Measurements from ENCODE around the gene SHISA5. TPM values are rescaled to one million over a fixed set of nuclear protein-coding genes. Genes with fewer than 3 reads are reported as not detected.
"Not testable (repeated sequence)": the region's sequence is repeated elsewhere in the genome, so short reads cannot be mapped to it uniquely, and the experiment has no call there.

Gene SHISA5
- total RNA-seq, 2 experiments from 2014 or later: 88.9 to 93.1 TPM

GRCh38 chr3:48474619-48475018 is 29.4 kb downstream of the SHISA5 start:
- Mint-ChIP-seq H3K27me3 (no peaks in the 10 kb centered on the region), H3K9me3 (no peaks in the 10 kb centered on the region), H3K27ac (peak overlapping the region; percentile 70), H3K4me1 (ENCODE audit: low read depth) (peaks cover 52% of the 10 kb centered on the region), H3K36me3 (peaks cover 5% of the 10 kb centered on the region), H3K4me3 (peak overlapping the region; percentile 13)
- CTCF ChIA-PET: interaction anchor here (4.5 to 5.9 kb wide), 2 partner anchors 38 to 83 kb away, joined by 26 to 40 read pairs; partner anchors contain the start of gene PFKFB4
- intact Hi-C loops (cut with micrococcal nuclease): no loop called here
- POLR2A ChIA-PET: no interaction called here
- no peak for DNase-seq

- H3K4me1 Mint-ChIP-seq (ENCODE audit: low read depth): peaks cover 53% of the 10 kb centered on the region
- H3K27me3 Mint-ChIP-seq; intact Hi-C loops (cut with micrococcal nuclease); DNase-seq; H3K27ac Mint-ChIP-seq; H3K4me3 Mint-ChIP-seq; H3K9me3 Mint-ChIP-seq; H3K36me3 Mint-ChIP-seq: not testable (repeated sequence)
- ChIA-PET POLR2A (interaction anchor here (0.9 to 2.4 kb wide), 3 partner anchors 34 to 161 kb away, joined by 3 to 14 read pairs (median 3); partner anchors contain the start of genes CCDC51, SLC26A6 and TMA7), CTCF (interaction anchor here (0.6 to 5.9 kb wide), 14 partner anchors 12 to 358 kb away, joined by 3 to 40 read pairs (median 5); partner anchors contain the start of genes CCDC51, PFKFB4, SLC26A6 and TMA7)
Observed at GRCh38 chr3:48474031-48474430, 29.9 kb downstream of the SHISA5 start.

GRCh38 chr3:48473617-48473952 is 30.4 kb downstream of the SHISA5 start:
- peaks cover 53% of the 10 kb centered on the region for H3K4me1 Mint-ChIP-seq (ENCODE audit: low read depth)
- H3K9me3 Mint-ChIP-seq: no peaks in the 10 kb centered on the region
- intact Hi-C loops (cut with micrococcal nuclease): loop anchor here (1.0 to 2.0 kb wide), 4 partner anchors 33 to 161 kb away; partner anchors contain the start of genes CCDC51, SLC26A6 and TMA7
- ChIA-PET CTCF (interaction anchor here (0.6 to 5.9 kb wide), 19 partner anchors 12 to 357 kb away, joined by 3 to 40 read pairs (median 4); partner anchors contain the start of genes CCDC51, PFKFB4, SLC26A6 and TMA7), POLR2A (interaction anchor here (0.7 to 2.4 kb wide), 10 partner anchors 9 to 549 kb away, joined by 3 to 14 read pairs (median 4); partner anchors contain the start of genes ATRIP, CCDC51, NDUFAF3 and SLC26A6)
- H3K27me3 Mint-ChIP-seq: no peaks in the 10 kb centered on the region
- H3K4me3 Mint-ChIP-seq: peak overlapping the region; percentile 79
- peak overlapping the region; percentile 98 for H3K27ac Mint-ChIP-seq
- H3K36me3 Mint-ChIP-seq: peaks cover 10% of the 10 kb centered on the region
- DNase-seq: no peak

- no peaks in the 10 kb centered on the region for H3K27me3 Mint-ChIP-seq
- peak; percentile 98 for DNase-seq
- H3K9me3 Mint-ChIP-seq: no peaks in the 10 kb centered on the region
- intact Hi-C loops (cut with micrococcal nuclease): loop anchor here (1.0 to 2.0 kb wide), 4 partner anchors 33 to 162 kb away; partner anchors contain the start of genes CCDC51, SLC26A6 and TMA7
- ChIA-PET CTCF (interaction anchor here (0.6 to 5.9 kb wide), 22 partner anchors 9 to 483 kb away, joined by 3 to 40 read pairs (median 3); partner anchors contain the start of genes CCDC51, PFKFB4, SLC26A6 and TMA7), POLR2A (interaction anchor here (0.7 to 2.4 kb wide), 17 partner anchors 9 to 549 kb away, joined by 3 to 14 read pairs (median 4); partner anchors contain the start of genes ATRIP, CCDC51, NDUFAF3 and PFKFB4)
- peak overlapping the region; percentile 79 for H3K4me3 Mint-ChIP-seq
- peaks cover 50% of the 10 kb centered on the region for H3K4me1 Mint-ChIP-seq (ENCODE audit: low read depth)
- H3K36me3 Mint-ChIP-seq: peaks cover 13% of the 10 kb centered on the region
- H3K27ac Mint-ChIP-seq: peak overlapping the region; percentile 98
Observed at GRCh38 chr3:48472923-48473616, 30.9 kb downstream of the SHISA5 start.

GRCh38 chr3:48472673-48472922 is 31.4 kb downstream of the SHISA5 start:
- intact Hi-C loops (cut with micrococcal nuclease): loop anchor here (2.0 kb wide), 1 partner anchor 162 kb away; the partner anchor contains the start of gene SLC26A6
- H3K9me3 Mint-ChIP-seq: no peaks in the 10 kb centered on the region
- no peak for DNase-seq
- H3K4me3 Mint-ChIP-seq: peak overlapping the region; percentile 79
- no peaks in the 10 kb centered on the region for H3K27me3 Mint-ChIP-seq
- peak overlapping the region; percentile 98 for H3K27ac Mint-ChIP-seq
- POLR2A ChIA-PET: interaction anchor here (0.6 to 2.4 kb wide), 14 partner anchors 8 to 550 kb away, joined by 3 to 14 read pairs (median 4); partner anchors contain the start of genes ATRIP, CCDC51, NDUFAF3 and PFKFB4
- H3K36me3 Mint-ChIP-seq: peaks cover 17% of the 10 kb centered on the region
- peaks cover 50% of the 10 kb centered on the region for H3K4me1 Mint-ChIP-seq (ENCODE audit: low read depth)
- CTCF ChIA-PET: interaction anchor here (0.6 to 5.9 kb wide), 20 partner anchors 10 to 483 kb away, joined by 3 to 40 read pairs (median 3); partner anchors contain the start of genes CCDC51, PFKFB4, SLC26A6 and TMA7

- DNase-seq: no peak
- H3K4me1 Mint-ChIP-seq (ENCODE audit: low read depth): peaks cover 61% of the 10 kb centered on the region
- intact Hi-C loops (cut with micrococcal nuclease): no loop called here
- H3K27ac Mint-ChIP-seq: peak overlapping the region; percentile 98
- ChIA-PET CTCF (interaction anchor here (1.3 to 5.9 kb wide), 3 partner anchors 34 to 165 kb away, joined by 5 to 40 read pairs (median 26); partner anchors contain the start of genes PFKFB4 and SLC26A6), POLR2A (interaction anchor here (0.6 kb wide), 1 partner anchor 12 kb away, joined by 5 read pairs; no protein-coding TSS in a partner anchor)
- H3K27me3 Mint-ChIP-seq: no peaks in the 10 kb centered on the region
- peak overlapping the region; percentile 7 for H3K4me3 Mint-ChIP-seq
- peaks cover 31% of the 10 kb centered on the region for H3K36me3 Mint-ChIP-seq
- no peaks in the 10 kb centered on the region for H3K9me3 Mint-ChIP-seq
Observed at GRCh38 chr3:48470286-48470685, 33.7 kb downstream of the SHISA5 start.

GRCh38 chr3:48469046-48469915 is 34.7 kb downstream of the SHISA5 start:
- Mint-ChIP-seq H3K9me3 (no peaks in the 10 kb centered on the region), H3K4me3 (no peak overlapping the region), H3K27me3 (no peaks in the 10 kb centered on the region), H3K27ac (peak overlapping the region; percentile 98), H3K36me3 (peaks cover 31% of the 10 kb centered on the region), H3K4me1 (ENCODE audit: low read depth) (peaks cover 53% of the 10 kb centered on the region)
- intact Hi-C loops (cut with micrococcal nuclease): no loop called here
- CTCF ChIA-PET: interaction anchor here (1.3 to 5.9 kb wide), 4 partner anchors 30 to 166 kb away, joined by 3 to 40 read pairs (median 4); partner anchors contain the start of genes CCDC51 and SLC26A6
- POLR2A ChIA-PET: interaction anchor here (1.1 to 3.9 kb wide), 2 partner anchors 23 to 29 kb away, joined by 4 to 15 read pairs; partner anchors contain the start of genes ATRIP, CCDC51 and TMA7
- no peak for DNase-seq

GRCh38 chr3:48468329-48468731 is 35.6 kb downstream of the SHISA5 start:
- H3K36me3 Mint-ChIP-seq: peaks cover 31% of the 10 kb centered on the region
- no peaks in the 10 kb centered on the region for H3K27me3 Mint-ChIP-seq
- intact Hi-C loops (cut with micrococcal nuclease): no loop called here
- peaks cover 48% of the 10 kb centered on the region for H3K4me1 Mint-ChIP-seq (ENCODE audit: low read depth)
- peak overlapping the region; percentile 98 for H3K27ac Mint-ChIP-seq
- no peaks in the 10 kb centered on the region for H3K9me3 Mint-ChIP-seq
- H3K4me3 Mint-ChIP-seq: peak overlapping the region; percentile 97
- ChIA-PET CTCF (interaction anchor here (1.3 to 1.5 kb wide), 2 partner anchors 29 to 32 kb away, joined by 3 to 4 read pairs; partner anchors contain the start of gene CCDC51), POLR2A (interaction anchor here (1.1 to 3.9 kb wide), 4 partner anchors 22 to 90 kb away, joined by 3 to 15 read pairs (median 4); partner anchors contain the start of genes ATRIP, CCDC51 and TMA7)
- DNase-seq: no peak

- H3K9me3 Mint-ChIP-seq: no peaks in the 10 kb centered on the region
- no peaks in the 10 kb centered on the region for H3K27me3 Mint-ChIP-seq
- H3K27ac Mint-ChIP-seq: peak overlapping the region; percentile 95
- peak overlapping the region; percentile 97 for H3K4me3 Mint-ChIP-seq
- CTCF ChIA-PET: interaction anchor here (0.9 to 2.8 kb wide), 6 partner anchors 10 to 86 kb away, joined by 3 to 17 read pairs (median 6); no protein-coding TSS in a partner anchor
- DNase-seq: no peak
- H3K36me3 Mint-ChIP-seq: peaks cover 31% of the 10 kb centered on the region
- H3K4me1 Mint-ChIP-seq (ENCODE audit: low read depth): peaks cover 46% of the 10 kb centered on the region
- intact Hi-C loops (cut with micrococcal nuclease): no loop called here
- POLR2A ChIA-PET: interaction anchor here (0.6 to 3.9 kb wide), 7 partner anchors 22 to 91 kb away, joined by 3 to 15 read pairs (median 3); partner anchors contain the start of genes ATRIP, CCDC51 and TMA7
Observed at GRCh38 chr3:48467473-48468267, 36.3 kb downstream of the SHISA5 start.

- Mint-ChIP-seq H3K27ac (peak overlapping the region; percentile 95), H3K4me3 (peak overlapping the region; percentile 97), H3K36me3 (peaks cover 31% of the 10 kb centered on the region), H3K9me3 (no peaks in the 10 kb centered on the region), H3K4me1 (ENCODE audit: low read depth) (peaks cover 46% of the 10 kb centered on the region), H3K27me3 (no peaks in the 10 kb centered on the region)
- ChIA-PET CTCF (interaction anchor here (0.9 to 2.8 kb wide), 6 partner anchors 9 to 91 kb away, joined by 3 to 17 read pairs (median 6); no protein-coding TSS in a partner anchor), POLR2A (interaction anchor here (0.6 to 3.9 kb wide), 6 partner anchors 12 to 87 kb away, joined by 3 to 15 read pairs (median 4); partner anchors contain the start of gene ATRIP)
- no peak for DNase-seq
- intact Hi-C loops (cut with micrococcal nuclease): no loop called here
Observed at GRCh38 chr3:48467110-48467454, 36.9 kb downstream of the SHISA5 start.
